Fibroblast of lung (primary cell): Measurements from ENCODE around the gene UNCX.

Experiments
- CTCF ChIP-seq, 2 donors: IDR thresholded peaks in 1 of 2; conservative IDR thresholded peaks in 1 of 2; 1 replicate in 1 of 2; 2 replicates in 1 of 2; pipeline ENCODE4 v1.5.1; 2011 to 2012; ENCODE audit warnings: low read length in 2 of 2, control low read depth in 1 of 2, inconsistent platforms in 1 of 2, low read depth in 1 of 2, mild to moderate bottlenecking in 1 of 2
- EZH2 ChIP-seq: IDR thresholded peaks from 2 replicates; pipeline ENCODE4 v1.5.1; 2012; ENCODE audit warnings: low read length, control low read depth, mild to moderate bottlenecking; ENCODE audit errors: missing control alignments

- TF ChIP-seq CTCF (conservative IDR thresholded peaks at IDR 0.05 in 1 of 2, IDR thresholded peaks at IDR 0.05 in 1 of 2; ENCODE audit: low read depth in 1 of 2, low read length in 2 of 2) (no peak), EZH2 (no peak)
These were observed 23.6 kb upstream of the UNCX start for GRCh38 chr7:1209097-1209496.
